NCI-H187 treated with DMSO at 0.1 percent for 48 hours (cell line): ENCODE measurements around the gene NEGR1.

Experiments used
- DNase-seq: peaks from one replicate; lab custom pipeline; 2025; lab: John Stamatoyannopoulos, UW

The NEGR1 gene

DNA sequence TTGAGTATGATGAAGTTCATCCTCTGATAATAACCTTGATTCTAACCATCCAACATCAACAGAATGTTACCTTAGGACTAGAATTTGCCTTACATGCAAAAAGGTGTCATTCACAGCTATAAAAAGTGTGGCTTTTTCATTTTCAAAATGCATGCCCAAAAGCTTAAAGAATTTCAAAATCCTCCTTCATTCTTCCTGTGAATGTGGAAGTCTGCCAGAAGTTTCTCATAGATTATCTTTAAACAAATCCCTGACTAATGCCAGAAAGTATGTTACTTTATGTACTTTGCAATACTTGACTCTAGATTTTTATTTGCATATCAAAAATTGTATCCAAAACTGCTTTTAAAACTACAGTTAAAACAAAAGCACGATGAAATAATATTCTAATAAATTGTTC, 930.9 kb downstream of the NEGR1 start:
- no peak for DNase-seq

DNA sequence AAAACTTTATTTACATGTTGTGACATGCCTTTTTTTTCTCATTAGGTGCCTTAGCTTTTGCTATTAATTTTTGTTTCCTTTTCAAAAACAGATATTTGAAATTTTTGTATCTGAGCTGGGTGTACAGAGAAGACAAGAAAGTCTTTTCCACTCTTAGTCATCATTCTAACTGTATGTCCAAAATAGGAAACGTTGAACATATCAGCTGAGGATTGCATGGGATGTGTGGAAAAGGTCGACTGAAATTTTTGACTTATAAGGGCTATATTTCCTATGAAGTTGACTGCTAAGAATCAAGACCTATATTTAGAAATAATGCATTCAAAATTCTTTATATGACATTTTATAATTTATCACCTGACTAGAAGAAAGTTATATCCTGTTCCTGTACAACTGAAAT, 931.5 kb downstream of the NEGR1 start:
- no peak for DNase-seq

GRCh38 chr1:71350330-71350729, 932.0 kb downstream of the NEGR1 start:
- no peak for DNase-seq
